HG03575 (cell line): ENCODE results near the gene APEH.

Source experiments
- ATAC-seq: cut with Tn5 transposase; IDR thresholded peaks from one replicate; pipeline ENCODE4 v1.9.1; 2021; ENCODE audit not compliant: unreplicated experiment, insufficient number of reproducible peaks, low FRiP score; ENCODE audit errors: extremely low read depth

The APEH gene

GRCh38 chr3:49719214-49719884, 45.2 kb downstream of the APEH start, which contains the start of gene AMIGO3:
TSS of gene AMIGO3 (minus strand) at chr3:49719684. CDS start at chr3:49719465, 219 bp downstream.
- ATAC-seq, result no peak

GRCh38 chr3:49720855-49721595, 46.9 kb downstream of the APEH start:
- no peak for ATAC-seq

- ATAC-seq, result no peak
These were observed 47.4 kb downstream of the APEH start for GRCh38 chr3:49721596-49721895.

- no peak for ATAC-seq
These were observed 48.0 kb downstream of the APEH start for GRCh38 chr3:49721896-49722781.

- ATAC-seq, result no peak
These were observed 48.7 kb downstream of the APEH start for GRCh38 chr3:49722896-49723295.

- ATAC-seq, result no peak
These were observed 49.1 kb downstream of the APEH start for GRCh38 chr3:49723296-49723627.

- no peak for ATAC-seq
These were observed 49.7 kb downstream of the APEH start, which contains the start of gene GMPPB for GRCh38 chr3:49723628-49724551. TSS of gene GMPPB (minus strand) at chr3:49723951. CDS start at chr3:49723726, 225 bp downstream.

- ATAC-seq, result no peak
These were observed 50.4 kb downstream of the APEH start for GRCh38 chr3:49724586-49724985.

GRCh38 chr3:49725906-49726681, 51.9 kb downstream of the APEH start:
- ATAC-seq, result no peak

- ATAC-seq, result no peak
These were observed 53.2 kb downstream of the APEH start for GRCh38 chr3:49727154-49727923.

GRCh38 chr3:49727924-49728361, 53.8 kb downstream of the APEH start:
- no peak for ATAC-seq

- ATAC-seq, result no peak
These were observed 55.9 kb downstream of the APEH start for GRCh38 chr3:49729966-49730609.

- ATAC-seq, result no peak
These were observed 58.4 kb downstream of the APEH start for GRCh38 chr3:49732597-49732996.

GRCh38 chr3:49733551-49733950, 59.4 kb downstream of the APEH start:
- no peak for ATAC-seq
